ENCODE measurements around the gene ABL2.
A peak's percentile ranks its signal among the peaks of the same experiment; 100 is the strongest.

The ABL2 gene

GRCh38 chr1:179090923-179091322, 138.6 kb downstream of the ABL2 start:
- DNase-seq: no peak

DNA sequence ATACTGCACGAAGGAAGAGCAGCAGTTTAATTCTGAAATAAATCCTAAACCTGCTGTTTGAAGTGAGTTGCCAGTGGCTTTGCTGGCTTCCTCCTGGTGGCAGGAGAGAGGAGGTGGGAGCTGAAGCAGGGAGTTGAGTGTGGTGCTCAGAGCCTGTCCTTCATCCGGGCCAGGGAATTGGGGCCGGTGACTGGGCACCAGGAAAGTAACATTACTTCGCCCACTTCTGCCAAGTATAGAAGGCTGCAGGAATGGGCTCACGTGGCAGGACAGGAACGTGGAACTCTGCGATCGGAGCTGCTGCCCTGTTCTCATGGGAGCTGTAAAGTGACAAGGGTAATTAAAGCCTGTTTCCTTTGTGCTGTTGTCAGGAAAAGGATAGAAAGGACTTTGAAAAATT, 139.0 kb downstream of the ABL2 start:
- no peak for DNase-seq

DNA sequence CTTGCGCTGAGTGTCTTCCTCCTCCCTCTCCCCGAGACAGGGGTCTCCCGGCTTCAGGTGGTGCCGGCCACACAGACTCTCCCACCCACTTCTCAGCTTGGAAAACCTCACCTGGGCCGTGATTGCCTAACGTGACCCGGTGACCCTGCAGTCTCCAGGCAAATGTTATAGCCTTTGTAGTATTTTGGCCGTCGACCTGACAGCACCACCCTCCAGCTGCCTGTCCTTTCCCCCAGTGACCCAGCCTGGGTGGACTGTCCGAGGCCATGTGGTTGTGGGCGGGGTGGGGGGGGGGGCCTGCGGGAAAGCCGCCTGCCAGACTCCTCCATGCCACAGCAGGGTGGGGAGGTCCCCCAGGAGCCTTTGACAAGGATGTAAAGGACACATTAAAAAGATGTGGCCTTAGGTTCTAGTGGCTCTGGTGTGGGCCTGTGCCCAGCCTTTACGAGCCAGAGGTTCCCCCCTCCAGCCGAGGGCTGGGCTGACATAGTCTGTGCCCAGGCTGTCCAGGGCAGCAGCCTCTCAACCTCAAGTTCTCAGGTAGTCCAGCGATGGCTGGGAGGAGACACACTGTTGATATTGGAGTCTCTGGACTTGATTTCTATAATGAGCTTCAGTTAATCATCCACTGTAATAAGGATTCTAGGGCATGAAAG, 139.5 kb downstream of the ABL2 start:
- DNase-seq: no peak

GRCh38 chr1:179087665-179088064, 141.8 kb downstream of the ABL2 start:
- DNase-seq: no peak

DNA sequence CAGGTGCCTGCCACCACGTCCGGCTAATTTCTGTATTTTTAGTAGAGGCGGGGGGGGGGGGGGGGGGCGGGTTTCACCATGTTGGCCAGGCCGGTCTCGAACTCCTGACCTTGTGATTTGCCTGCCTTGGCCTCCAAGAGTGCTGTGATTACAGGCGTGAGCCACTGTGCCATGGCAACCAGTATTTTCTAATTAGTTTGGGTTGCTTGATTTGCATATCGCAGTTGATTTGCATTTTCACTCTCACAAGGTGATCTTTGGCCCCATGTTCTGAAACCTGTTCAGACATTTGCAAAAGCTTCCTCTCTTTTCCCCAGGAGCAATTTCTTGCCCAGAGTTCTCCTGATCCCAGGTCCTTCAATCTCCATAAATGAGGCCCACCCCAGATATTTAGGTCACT, 145.9 kb downstream of the ABL2 start:
- no peak for DNase-seq

GRCh38 chr1:179082999-179083335, 146.5 kb downstream of the ABL2 start:
- peak; percentile 58 for DNase-seq

DNA sequence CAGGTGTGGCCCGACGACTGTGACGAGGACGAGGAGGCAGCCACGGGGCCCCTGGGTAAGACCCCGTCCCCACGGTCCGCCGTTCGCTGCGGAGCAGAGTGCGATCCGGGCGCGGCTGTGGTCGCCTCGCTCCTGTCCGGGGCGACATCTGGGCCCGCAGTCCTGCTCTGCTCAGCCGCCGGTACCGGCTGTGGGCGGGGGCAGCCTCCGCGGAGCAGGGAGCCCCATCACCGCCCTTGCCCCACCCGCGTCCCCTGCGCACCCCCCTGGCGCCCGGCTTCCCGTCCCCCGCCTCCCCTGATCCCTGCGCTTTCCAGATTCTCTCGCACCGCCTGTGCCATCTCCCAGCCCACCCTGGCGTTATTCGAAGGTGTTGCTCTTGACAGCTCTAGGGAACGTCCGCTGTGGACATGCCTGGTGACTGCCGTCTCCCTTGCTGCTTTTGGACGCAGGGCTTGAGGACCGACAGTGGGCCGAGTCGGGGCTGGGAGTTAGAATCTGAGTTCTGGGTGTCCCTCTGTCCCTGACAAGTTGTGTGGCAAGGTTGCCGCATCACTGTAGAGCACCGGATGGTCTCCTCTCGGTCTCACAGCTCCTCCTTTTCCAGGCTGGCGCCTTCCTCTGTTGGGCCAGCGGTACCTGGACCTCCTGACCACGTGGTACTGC, 147.0 kb downstream of the ABL2 start:
- DNase-seq: peak; percentile 35

DNA sequence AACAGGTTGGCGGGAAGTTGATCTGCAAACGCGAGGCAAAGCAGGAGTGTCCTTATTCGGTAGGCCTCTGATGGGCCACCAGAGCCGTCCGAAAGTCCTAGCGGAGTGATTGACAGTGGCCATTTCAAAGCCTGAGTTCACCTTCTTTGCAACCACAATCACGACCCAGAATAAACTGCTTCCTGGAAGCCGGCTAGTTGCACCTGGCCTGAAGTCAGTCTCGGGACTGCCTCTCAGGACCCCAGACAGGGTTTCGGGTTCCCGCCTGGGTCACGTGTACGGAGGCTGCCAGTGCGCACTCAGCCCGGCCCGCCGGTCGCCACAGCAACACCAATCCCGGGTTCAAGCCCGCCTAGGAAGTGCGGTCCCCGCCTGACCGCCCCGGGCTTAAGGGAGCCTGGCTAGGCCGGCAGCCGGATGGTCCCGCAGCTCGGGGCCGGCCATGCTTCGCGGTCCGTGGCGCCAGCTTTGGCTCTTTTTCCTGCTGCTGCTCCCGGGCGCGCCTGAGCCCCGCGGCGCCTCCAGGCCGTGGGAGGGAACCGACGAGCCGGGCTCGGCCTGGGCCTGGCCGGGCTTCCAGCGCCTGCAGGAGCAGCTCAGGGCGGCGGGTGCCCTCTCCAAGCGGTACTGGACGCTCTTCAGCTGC, 147.7 kb downstream of the ABL2 start, which contains the start of gene TOR3A:
TSS of gene TOR3A (plus strand) at position 384 of the 646 bp plus-strand sequence. CDS start at position 443, 59 bp downstream.
- DNase-seq: peak; percentile 87

- peak; percentile 78 for DNase-seq
Measured at GRCh38 chr1:179080866-179081686, 148.4 kb downstream of the ABL2 start.

- DNase-seq: peak; percentile 84
Measured at GRCh38 chr1:179079113-179079761, 150.2 kb downstream of the ABL2 start.

DNA sequence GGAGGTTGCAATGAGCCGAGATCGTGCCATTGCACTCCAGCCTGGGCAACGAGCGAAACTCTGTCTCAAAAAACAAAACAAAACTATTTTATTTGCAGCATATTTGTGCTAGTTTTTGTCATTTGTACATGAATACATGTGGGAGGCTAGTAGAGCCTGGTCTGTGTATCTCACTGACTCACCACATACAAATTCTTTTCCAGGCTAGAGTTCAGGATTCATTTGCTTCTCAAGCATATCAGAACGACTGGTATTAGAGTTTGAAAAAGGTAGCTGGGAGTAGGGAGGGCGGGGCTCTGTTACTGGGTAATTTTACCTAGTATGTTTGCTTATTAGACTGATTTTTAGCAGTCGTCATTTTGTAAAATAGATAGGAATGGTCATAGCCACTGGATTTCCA, 152.1 kb downstream of the ABL2 start:
- DNase-seq: no peak

- no peak for DNase-seq
Measured at GRCh38 chr1:179066471-179066870, 163.0 kb downstream of the ABL2 start.

- no peak for DNase-seq
Measured at GRCh38 chr1:179061360-179062282, 167.9 kb downstream of the ABL2 start.

DNA sequence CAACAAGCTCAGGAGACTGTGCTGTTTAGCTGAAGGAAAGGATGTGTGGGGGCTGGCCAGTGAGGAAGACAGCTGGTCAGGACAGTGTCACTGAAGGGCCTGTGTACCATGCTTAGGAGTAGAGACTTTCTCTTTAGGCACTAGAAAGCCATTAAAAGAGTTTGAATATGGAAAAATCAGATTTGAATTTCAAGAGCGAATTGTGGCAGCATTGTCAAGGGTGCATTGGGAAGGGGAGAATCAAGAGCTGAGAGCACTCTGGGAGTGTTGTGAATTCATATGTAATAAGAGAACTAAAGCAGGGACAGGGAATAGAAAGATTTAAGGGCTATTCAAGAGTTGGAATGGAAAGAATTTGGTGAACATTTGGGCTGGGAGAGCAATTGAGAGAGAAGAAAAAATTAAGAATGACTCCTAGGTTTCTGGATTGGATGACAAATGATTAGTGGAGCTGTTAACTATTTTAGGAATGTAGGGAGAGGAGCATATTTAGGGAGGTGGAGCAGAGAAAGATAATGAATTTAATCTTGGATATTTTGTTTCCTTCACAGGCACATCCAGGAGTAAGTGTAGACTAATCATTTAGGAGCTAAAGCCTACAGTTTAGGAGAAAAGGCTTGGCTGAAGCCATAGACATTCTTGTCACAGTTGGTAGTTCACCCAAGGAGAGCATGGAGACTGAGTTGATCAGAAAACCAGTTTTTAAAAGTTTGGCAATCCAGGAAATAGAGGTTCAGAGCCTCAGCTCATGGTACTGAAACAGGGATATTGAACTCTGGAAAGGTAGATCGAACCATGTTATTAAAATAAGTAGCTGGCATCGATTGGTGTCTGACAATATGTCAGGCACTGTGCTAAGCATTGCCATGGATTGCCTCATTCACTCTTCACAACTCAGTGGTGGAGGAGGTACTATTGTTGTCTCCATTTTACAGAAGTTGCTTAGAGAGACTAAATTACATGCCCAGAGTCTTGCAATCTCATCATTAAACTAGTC, 170.7 kb downstream of the ABL2 start:
- DNase-seq: no peak

GRCh38 chr1:179055937-179056336, 173.5 kb downstream of the ABL2 start:
- DNase-seq: no peak

DNA sequence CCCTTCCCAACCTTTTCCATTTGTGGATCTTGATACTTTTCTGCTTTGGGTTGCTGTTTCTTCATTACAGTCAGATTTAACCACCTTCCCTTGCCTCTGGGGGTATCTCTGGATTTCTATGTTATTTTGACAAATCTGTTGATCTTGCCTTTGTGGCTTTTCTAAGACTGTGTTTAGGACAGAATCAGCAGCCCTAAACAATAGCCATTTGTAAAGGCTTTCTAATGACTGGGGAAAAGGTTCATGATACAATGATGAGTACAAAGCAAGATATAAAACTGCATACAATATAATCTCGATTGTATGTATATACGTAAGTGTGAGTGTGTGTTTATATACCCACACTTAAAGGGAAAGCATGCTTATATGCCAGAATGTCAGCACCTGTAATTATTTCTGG, 176.0 kb downstream of the ABL2 start:
- DNase-seq: no peak

GRCh38 chr1:179052776-179053175, 176.7 kb downstream of the ABL2 start:
- no peak for DNase-seq
